ENCODE data around the gene LAMB4.

The LAMB4 gene

DNA sequence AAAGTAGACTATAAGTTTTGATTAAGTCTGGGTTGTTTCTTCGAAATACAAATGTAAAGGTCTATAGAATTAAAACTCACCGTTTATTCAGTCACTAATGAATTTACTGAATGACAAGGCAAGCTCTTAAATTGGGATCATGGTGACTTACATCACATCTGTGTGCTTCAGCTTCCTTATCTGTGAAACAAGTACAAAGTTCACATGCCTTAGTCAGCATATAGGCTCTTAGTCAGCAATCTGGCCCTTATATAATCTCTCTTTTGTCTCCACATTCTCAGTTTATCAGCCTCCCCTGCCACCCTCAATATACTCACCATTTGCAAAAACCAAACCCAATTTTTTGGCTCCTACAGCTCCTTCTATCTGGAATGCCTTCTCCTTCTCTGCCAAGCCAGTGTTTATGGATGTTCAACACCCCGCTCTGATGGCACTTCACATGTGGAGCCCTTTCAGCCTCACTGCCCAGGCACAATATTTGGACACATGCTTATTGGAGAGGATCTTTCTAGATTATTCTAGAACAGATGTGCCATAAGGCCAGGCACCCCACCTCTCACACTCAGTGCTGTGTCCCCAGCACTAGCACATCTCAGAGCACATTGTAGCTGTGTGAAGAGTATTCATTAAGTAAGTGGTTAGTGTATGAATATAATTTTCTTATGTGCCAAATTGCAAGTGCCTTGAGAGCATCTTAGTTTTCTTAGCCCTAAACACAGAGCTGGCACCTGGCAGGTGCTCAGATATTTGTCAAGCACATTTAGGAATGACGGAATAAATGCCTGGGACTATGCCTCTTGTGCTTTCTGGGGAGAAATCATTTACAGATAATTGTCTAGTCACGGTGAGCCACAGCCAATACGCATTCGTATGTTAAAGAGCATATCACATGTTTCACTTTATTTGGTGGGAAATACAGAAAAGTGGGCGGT, 117.4 kb downstream of the LAMB4 start:
- no peak for DNase-seq (ENCODE audit: low read depth)

DNA sequence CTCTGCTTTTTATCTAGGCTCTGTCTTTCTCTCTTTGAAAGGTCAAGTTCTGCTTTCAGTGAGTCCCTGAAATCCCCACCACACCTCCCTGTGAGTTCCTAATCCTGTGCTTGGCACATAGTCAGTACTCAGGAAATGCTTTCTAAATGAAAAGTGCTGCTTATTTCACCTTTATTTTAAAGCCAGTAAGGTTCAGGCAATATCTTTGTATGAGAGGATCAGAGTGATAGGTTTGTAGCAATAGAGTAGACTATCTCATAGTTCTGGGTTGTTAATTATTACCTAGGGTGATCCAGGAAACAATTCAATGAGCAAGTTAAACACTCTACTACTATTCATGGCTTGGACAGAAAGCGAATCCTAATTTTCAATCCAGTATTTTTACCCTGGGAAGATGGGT, 119.8 kb downstream of the LAMB4 start:
- DNase-seq (ENCODE audit: low read depth): no peak

DNA sequence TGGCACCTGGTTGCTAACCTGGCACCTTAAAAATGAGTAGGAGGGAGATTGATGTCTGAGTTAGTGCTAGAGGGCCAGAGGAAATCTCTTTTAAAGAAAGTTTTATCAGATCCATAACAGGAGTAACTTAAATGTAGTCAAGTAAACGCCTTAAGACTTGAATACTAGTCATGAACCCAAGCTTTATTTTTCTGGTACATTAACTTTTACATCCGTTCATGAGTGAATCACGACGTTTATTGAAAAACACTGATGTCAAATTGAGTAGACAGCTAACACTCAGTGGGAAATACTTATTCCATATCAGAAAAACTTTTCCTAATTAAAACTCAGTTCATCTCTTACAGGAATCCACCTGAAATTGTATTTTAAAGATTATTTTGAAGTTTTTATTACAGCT, 120.3 kb downstream of the LAMB4 start:
- no peak for DNase-seq (ENCODE audit: low read depth)

DNA sequence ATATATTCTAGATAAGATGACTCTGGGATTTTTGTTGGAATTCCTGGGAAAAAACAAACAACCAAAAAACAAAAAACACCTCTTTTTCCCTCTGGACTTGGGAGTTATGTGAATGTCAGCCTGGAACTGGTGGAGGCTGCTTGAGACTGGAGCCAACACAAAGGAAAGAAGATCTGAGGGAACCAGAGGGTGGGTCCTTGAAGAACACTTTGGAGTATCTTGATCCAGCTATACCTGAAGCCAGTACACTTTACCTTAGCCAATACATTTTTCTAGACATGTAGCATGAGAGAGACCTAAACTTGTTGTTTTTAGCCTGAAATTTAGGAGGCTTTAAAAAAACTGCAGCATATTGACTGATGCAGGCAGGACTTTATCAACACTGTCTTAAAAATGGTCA, 121.3 kb downstream of the LAMB4 start:
- DNase-seq (ENCODE audit: low read depth): no peak

DNA sequence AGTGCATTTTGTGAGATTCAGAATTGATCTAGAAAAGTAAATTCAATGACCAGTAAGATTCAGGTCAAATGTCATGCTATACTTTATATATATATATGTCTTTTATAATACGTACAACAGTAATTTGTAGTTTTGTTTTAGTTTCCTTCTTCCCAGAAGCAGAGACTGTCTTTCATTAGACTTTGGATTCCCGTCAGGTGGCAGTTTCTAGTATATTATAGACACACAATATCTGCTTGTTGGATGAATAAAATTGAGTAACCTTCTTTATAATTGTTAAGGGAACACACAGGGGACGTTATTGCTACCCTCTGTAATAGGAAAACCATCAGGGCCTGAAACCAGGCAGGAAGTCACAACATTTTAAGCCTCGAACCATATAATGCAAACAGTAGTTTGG, 121.9 kb downstream of the LAMB4 start:
- no peak for DNase-seq (ENCODE audit: low read depth)

DNA sequence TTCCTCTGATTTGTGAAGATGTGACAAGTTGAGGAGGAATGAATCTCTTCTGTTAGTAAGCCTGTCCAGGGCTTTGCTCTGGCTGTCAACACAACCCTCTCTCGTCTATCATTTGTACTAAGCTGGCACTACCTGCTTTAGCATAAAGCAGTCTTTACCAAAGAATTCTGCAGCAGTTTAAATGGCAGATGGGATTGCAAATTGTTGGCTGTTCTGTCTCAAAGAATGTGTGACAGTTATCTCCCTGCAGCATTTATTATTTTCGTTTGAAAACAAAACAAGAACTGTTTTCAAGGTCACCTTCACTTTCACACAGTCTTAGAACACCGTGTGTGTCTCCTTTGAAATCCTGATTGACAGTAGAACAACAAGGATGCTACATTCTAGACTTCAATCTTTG, 122.4 kb downstream of the LAMB4 start:
- no peak for DNase-seq (ENCODE audit: low read depth)

DNA sequence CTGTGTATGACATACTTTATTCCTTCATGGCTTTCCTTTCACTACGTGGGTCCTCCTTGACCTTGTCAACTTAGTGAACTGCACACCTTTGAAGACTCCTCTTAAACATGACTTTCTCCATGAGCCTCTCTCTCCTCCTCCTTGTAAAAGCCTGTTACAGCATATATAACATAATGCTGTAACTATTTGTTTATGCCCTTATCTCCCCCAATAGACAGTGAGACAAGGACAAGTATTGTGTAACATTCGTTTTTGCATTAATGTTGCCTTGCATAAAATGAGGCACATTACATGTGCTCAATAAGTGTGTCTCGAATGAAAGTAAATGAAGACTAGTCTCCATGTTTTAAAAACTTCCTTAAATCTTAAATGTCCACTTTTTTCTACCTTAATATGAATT, 122.9 kb downstream of the LAMB4 start:
- DNase-seq (ENCODE audit: low read depth): no peak

DNA sequence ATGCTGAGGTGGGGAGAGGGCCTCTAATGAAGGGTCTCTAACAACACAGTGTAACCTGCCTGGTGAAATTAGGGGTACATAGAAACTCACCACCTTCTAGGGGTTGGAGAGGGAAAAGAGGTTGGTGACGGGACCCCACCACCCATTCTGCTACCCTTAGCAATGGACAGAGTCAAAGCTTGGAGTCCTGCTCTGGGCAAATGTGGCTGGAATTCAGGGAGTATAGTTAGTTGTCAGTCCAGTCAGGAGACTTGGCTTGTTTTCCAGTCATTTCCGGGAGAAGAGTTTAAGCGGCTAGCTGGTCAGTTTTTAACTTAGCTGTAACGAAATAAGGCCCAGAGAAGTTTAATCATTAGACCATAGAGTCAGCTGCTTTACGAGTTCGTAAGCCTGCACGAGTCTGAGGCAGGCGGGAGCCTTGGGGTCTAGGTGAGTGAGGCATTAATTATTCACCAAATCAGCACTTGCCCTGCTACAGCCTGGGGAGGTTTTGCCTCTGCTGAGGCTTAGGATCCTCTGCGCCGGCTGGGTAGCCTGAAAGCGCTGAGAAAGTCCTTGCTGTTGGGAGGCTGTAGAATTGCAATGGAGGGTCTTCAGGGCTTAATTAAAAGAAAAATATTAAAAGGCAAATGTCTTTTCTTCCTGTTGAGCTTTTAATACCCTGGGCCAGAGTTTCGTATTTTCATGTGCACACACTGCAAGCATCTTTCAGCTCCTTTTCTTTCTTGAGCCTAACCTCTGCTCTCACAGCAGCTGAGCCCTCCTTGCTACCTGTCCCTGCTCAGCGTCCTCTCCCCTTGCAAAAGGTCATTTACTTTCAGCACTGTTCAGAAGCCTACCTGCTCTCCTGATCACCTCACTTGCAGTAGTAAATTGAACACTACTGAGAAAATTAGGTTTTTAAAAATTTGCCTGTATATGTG, 125.7 kb downstream of the LAMB4 start:
- DNase-seq (ENCODE audit: low read depth): no peak

DNA sequence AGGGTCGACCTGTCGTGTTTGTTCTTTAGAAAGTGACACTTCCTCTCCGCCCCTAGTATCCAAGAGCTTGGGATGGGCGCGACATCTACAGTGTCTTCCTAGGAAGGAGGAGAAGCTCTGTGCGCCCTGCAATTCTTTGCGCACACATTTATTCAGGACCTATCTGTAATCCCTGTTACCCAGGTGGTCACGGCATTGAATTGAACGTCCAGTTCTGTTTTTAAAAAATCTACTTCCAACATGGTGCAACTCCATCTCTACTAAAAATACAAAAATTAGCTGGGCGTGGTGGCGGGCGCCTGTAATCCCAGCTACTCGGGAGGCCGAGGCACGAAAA, 126.6 kb downstream of the LAMB4 start:
- DNase-seq (ENCODE audit: low read depth): no peak

DNA sequence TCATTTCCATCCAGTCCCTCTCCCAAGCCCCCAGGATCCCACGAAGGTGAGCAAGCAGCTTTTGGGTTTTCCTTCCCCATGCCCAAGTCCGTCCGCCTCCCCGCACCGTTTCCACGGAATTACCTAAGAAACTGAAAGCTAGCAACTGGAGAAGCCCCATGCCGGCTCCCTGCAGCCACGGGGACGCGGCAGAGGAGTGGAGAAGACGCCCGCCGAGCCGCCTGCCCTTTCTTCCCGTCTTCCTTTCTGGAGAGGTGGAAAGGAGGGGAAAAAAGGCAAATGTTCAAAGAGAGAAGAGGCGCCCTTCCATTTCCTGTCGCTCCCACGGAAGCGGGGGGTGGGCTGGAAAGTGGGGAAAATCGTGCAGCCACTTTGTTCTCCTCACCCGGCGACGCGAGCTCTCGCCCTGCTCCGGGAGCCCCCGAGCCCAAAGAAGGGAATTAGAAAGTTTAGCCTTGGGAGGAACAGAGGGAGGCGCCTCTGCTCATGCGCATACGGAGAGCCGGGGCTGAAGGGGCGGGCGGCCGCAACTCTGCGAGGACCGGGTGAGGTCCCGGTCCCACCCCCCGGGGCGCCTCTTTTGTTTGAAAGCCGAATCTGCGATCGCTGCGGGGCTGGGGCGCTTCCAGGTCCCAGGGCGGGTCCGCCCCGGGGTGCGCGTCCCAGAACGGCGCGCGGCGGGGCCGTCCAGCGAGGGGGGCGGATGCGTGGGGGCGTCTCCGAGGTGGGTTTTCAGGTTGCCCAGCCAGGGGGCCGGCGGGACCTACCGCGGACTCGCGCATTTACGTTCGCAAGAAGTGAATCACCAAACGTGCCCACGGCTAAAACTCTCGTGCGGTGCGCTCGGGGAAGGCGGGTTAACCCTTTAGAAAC, 127.2 kb downstream of the LAMB4 start, which contains the start of gene LAMB1:
TSS of gene LAMB1 (minus strand) at position 436 of the 873 bp plus-strand sequence. CDS start at position 160, 276 bp downstream.
- DNase-seq (ENCODE audit: low read depth): no peak

DNA sequence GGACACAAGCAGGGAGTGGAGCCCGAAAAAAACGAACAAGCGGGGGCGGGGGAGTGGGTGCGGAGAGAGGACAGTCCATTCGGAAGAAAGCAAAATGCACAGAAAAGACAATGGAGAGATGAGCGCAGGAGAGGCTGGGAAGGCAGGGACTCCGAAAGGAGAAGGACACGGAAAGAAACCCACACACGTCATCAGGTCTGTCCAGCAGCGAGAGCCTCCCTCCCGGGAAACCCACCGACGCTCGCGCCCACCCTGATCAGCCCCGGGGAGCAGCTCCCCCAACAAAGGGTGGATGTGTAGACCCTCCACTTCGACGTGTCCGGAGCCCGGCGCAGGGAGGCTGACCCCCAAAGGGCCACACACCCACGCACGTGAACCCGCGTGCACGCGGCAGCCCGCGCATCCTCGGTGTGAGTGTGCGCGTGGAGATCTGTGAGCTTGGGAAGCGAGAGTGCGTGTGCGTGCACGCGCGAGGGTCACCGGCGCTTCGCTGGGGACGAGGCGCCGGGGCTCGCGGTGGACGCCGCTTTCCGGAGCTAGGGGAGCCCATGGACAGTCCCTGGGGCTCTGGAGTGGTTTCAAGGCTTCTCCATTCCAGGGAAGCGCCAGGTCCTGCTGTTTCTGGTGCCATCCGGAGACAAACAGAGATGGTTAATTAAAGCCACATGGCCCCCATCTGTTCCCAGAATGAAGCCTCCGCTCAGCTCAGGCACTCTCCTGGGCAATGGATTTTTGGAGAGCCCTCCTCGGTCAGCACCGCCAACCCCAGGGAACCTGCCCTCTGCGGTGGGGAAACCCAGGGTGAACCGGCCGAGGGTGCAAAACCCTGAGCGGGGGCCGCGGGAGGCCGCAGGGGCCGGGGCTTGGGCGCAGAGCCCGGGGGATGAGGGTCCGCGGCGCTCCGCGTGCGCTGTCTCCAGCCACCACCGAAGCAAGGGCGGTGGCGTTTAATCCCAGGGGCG, 128.1 kb downstream of the LAMB4 start:
- no peak for DNase-seq (ENCODE audit: low read depth)

DNA sequence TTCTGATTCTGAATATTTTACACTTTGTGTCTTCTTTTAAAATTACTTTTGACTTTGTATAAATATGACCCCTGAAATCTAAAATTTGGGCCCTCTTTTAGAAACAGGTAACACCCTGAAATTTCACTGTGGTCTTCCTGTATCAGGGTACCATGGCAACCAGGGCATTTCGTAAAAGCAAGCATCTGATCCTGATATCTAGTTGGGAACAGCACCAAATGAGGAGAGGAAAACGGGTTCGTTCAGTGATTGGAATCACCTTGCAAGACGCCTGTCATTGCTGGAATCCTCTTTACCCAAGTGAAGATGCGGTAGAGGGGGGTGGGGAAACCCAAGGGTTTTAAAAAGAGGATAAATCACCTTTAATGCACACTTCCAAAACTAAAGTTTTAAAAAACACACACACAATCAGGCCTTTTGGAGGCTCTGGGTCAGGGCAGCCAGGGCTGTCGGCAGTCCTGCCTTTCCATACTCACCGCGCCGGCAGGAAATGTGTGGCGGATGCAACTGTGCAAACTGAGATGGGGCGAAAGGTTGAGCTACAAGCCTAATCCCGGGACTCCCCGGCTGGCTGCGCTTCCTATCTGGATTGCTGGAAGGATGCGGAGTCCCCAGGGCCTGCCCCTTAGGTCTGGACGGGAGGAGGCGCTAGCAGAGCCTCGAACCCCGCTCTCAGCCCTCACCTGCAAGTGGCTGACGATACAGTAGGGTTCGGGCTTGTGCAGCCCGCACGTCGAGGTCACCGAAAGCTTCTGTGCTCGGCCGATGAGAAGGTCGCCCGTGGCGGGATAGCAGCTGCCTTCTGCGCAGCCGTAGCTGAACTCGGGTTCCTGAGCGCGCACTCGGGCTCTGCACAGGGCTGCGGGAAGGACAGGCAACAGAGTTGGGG, 129.0 kb downstream of the LAMB4 start:
- no peak for DNase-seq (ENCODE audit: low read depth)

DNA sequence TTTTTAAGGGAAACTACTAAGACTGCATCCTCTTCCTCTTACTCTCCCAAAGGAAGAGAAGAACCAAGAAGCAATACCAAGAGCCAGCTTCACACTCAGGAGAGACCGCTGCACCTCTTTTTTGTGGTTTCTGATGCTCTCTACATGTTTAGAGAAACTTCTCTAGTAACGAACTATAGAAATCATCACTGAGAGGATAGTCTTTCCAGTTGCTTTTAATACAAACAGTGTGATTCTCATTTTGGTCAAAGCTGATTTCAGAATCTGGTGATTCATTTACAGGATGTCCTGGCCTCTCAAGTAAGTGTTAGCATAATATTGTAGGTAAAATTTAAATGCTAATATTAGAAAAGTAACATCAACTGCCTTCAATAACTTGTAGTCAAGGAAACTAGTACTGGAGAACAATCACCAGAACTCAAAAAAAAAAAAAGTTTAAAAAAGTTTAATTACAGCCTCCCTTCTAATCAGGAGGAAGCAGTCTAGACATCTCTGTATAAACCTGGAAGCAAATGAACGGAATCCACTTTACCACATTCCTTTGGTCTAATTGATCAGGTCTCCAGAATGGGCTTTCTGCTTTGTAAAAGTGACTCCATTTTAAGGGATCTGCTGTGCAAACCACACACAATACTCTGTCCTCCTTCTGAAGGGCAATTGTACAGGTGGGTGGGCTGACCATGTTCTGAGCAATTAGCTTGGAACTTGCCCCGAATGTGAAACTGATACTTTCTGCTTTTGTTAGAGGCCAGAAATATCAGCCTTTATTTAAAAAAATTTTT, 130.2 kb downstream of the LAMB4 start:
- no peak for DNase-seq (ENCODE audit: low read depth)

DNA sequence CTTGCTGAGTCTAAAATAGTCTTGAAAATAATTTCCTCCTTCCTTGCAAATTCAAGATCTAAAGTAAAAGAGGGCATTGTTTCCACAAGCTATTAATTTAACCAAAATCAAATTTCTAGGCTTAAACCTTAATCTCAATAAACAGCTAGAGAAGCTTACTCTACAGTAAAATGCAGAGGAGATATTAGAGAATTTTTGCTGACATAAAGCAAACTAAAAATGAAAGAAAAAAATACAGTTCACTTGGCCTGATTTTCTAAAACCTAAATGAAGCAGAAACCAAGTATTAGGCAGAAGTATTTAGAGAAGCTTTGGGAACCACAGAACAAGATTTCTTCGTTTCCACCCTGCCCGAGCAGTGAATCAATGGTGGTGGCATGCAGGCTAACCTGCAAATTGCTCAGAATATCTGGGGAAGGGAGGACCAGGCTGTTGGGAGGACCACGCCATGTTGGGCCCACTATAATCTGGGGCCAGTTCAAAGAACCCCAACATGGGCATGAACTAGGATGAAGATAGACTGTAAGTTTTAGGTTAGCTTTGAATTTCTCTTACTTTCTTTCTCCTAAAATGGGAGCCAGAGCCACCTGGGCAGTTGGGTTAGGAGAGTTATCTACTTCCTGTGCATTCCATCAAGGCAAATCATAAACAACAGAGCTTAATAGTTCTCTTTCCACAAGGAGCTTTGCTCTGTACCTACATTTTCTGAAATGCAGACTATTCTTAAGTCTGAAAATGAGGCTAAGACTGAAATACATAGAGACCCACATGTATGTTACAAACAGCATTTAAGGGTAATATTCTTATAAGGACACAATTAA, 131.3 kb downstream of the LAMB4 start:
- DNase-seq (ENCODE audit: low read depth): no peak

DNA sequence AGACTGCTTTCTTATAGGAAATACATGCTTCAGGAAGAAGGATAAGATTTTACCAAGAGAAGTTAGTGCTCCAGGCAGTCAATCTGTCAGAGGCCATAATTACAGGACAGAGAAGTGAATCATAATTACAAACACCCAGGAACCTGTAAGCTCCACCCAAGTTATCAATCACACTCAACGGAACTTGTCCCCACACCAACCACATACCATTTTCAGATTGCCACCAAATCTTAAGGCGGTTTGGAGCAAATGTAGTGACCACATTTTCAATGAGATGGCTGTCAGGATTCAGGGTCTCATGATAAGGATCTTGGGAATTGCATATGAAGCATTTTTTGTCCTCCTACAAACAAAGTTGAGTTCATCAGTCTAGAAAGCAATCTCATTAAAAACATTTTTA, 132.0 kb downstream of the LAMB4 start:
- no peak for DNase-seq (ENCODE audit: low read depth)

DNA sequence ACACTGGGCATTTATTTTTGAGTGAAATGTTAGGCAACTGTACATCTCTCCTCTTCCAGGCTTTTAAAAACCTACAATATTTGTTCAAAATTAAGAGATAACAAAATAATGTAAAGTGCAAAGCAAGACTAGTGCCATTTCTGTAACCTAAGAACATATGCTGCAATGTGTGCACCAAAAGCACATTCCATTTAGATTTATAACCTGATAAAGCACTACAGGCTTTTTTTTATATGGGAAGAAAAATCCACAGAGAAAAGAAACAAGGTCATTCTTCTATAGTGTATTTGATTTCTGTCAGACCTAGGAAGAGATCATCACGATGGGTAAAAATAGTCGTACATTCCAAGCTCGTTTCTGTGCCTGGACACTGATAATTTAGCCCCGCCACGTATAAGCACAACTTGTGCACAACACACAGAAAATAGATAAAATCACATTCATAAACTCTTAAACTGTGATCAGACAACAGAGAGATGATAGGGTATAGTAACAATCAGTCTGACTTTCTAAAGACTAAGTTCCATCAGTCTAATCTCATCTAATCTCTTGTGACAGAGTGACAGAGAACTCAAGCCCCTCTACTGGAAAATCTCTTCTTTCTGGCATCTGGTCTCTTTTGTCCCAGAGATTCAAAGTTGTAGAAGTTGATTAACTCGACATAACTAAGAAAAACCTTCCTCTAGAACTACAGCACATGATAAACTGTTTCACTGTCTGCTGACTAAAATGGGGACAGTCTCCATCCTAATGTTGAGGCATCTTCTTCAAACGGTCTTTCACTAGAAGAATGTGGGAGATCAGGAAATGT, 133.9 kb downstream of the LAMB4 start:
- no peak for DNase-seq (ENCODE audit: low read depth)
